GM12874 (cell line): ENCODE data around the gene TP53I11.

Experiments
- TF ChIP-seq, protein P1 (sequence below): IDR thresholded peaks from 2 replicates; pipeline ENCODE4 v1.5.1; 2011; ENCODE audit warnings: low read depth, mild to moderate bottlenecking, control low read depth, low read length, moderate library complexity; ENCODE audit not compliant: insufficient read depth

The TP53I11 gene

DNA sequence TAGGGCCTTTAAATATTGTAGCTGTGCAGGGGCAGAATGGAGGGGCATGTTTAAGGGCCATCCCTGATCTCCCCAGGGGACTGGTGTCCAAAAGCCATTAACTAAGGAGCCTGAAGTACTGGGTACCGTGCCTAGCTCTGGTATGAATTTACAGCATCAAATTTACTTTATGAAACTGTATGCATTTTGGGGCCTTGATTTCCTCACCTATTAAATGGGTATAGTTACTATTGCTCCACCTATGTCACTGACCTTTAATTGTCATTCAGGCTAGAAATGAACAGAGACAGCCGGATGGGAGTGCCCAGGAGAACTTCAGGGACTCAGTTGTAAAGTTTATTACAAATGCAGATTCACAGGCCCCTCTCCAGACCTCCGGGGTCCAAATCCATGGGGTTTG is 11.8 kb upstream of the TP53I11 start:
- TF ChIP-seq, protein P1, sequence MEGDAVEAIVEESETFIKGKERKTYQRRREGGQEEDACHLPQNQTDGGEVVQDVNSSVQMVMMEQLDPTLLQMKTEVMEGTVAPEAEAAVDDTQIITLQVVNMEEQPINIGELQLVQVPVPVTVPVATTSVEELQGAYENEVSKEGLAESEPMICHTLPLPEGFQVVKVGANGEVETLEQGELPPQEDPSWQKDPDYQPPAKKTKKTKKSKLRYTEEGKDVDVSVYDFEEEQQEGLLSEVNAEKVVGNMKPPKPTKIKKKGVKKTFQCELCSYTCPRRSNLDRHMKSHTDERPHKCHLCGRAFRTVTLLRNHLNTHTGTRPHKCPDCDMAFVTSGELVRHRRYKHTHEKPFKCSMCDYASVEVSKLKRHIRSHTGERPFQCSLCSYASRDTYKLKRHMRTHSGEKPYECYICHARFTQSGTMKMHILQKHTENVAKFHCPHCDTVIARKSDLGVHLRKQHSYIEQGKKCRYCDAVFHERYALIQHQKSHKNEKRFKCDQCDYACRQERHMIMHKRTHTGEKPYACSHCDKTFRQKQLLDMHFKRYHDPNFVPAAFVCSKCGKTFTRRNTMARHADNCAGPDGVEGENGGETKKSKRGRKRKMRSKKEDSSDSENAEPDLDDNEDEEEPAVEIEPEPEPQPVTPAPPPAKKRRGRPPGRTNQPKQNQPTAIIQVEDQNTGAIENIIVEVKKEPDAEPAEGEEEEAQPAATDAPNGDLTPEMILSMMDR = no peak

DNA sequence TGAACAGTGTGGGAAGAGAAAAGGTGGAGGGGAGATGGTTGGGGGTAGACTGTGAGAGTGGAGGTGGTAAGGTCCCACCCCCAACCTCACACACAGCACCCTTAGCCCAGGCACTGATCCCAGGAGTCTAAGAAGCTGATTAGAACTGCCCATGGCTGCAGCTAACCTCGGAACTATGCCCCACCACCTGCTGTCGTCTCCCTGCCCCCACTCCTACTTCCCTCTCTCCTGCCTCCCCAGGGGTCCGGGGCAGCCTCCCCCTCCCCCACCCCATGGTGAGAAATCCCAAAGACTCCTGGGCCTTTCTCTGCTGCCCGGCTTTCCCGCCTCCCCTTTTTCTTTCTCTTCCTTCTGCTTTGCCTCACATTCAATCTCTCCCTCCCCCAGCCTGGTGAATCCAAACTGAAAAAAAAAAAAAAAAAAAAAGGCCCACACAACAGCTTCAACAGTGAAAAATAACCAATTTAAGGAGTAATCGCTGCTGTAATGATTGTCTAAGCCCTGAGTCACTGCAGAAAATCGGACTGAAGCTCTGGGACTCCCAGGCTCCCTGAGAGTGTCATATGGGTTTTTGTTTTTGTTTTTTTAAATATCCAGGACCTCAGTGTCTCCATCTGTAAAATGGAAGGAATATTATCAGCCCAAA is 9.6 kb upstream of the TP53I11 start:
- TF ChIP-seq, protein P1 = no peak

DNA sequence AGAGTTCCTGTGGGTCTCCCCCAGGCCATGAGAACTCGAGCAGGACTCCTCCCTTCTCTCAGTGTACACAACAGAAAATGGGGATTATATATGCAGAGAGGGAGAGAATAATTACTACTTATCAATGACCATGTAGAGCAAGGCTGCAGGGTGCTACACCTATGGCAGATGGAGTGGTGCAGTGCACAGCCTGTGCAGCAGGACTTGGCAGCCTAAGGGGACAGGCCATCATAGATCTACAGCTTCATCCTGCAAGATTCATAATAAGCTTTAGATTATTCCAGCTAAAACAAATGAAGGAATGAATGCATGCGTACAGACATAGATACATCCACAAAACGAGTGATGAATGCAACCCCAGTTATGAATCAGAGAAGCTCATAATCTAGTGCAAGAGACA is 8.4 kb upstream of the TP53I11 start:
- TF ChIP-seq, protein P1 = no peak

DNA sequence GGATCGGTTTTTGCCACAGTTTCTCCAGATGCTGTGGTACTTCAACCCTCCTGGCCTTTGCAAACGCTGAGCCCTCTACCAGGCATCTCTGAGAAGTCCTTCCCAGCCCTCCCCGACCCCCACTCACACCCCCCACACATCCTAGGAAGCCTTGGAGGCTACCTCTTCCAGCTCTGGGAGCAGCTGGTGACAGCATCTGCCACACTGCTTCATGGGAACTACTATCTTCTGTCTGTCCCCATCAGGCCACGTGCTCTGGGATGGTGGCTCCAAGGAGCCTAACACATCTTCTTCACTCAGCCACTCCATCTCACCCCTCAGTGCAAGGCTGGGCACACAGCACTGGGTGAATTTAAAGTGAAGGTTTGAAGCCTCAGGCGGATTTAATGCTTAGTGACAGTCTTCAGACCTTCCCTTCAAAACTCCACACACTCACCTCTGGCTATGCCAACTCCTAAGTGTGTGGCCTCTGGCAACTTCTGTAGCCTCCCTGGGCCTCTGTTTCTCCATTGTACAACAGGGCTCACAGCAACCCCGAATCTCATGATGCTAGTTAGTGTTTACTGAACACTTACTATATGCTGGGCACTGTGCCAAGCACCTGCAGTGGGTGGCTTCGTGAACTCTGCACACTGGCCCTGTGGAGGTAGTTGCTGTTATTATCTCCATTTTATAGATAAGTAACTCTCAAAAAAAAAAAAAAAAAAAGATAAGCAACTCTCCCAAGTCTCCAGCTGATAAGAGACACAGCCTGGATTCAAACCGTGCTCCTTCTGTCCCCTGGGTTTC is 7.3 kb upstream of the TP53I11 start:
- TF ChIP-seq, protein P1 = no peak

DNA sequence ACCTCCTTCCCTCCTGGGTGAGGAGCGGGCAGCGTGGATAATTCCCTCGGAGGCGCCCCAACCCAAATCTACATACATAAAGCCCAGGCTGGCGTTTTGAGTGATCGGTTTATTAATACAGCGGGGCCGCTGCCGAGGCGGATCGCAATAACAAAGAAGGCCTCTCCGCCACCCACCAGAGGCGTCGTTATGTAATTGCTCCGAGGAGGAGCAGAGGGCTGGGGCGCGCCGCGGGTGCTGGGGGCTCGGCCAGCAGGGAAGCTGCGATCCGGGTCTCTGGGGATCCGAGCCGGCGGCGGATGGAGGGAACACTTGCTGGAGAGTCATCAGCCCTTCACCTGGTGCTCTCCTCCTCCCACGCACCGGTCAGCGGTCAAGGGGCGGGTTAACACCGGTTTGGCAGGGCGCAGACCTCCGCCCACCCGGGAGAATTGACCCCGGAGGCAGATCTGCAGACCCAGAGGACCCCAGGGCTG is 6.4 kb upstream of the TP53I11 start:
- TF ChIP-seq, protein P1 = no peak

DNA sequence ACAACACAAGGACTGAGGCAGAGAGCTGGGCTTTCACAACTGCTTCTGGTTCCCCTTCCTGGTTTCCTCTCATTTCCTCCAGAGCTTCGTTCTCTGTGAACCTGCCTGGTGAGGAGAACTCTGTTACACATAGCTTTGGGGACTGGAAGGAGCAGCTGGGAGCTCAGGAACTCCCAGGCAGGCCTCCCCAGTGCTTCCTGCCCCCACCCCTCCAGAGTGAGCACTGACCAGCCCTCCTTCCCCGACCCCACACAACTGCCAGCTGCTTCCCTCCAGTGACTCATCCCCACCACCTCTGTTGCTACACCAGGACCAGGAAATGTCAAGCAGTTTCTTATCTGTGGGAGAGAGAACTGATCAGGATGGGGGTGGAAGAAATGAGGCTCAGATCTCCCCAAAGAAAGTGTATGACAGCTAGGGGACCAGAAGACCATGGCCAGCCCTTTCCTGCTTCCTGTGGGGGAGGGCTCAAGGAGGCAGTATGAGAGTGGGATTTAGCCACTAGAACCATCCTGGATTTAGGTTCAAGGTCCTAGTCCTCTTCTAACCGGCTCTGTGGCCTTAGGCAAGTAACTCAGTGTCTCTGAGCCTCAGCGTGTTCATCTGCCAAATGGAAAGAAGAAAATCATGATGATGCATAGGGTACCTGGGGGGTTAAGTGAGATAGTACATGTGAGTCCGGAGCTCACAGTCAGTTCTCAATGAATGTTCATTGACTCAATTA is 4.5 kb upstream of the TP53I11 start:
- TF ChIP-seq, protein P1 = no peak
